Activated T-cell treated with anti-CD3 and anti-CD28 coated beads, Interleukin-2, amount 50 U/mL, for 4 hours (primary cell): ENCODE data around the gene SCAND1. TPM values are rescaled to one million over a fixed set of nuclear protein-coding genes. Genes with fewer than 3 reads are reported as not detected.
"Not testable (repeated sequence)": the region's sequence is repeated elsewhere in the genome, so short reads cannot be mapped to it uniquely, and the experiment has no call there.

ENCODE experiments used
- ATAC-seq, 2 donors: fragments of 200-7000 bp; cut with Tn5 transposase; one replicate each; pipeline ENCODE4 v1.10.0; 2021
- DNase-seq: peaks from one replicate; pipeline ENCODE4 v3.0.0-alpha.2; 2020
- H3K27me3 Mint-ChIP-seq: one replicate; pipeline ENCODE4 v1.8.0; 2021; ENCODE audit warnings: low read depth, mixed read lengths
- H3K36me3 Mint-ChIP-seq: one replicate; pipeline ENCODE4 v1.8.0; 2022; ENCODE audit warnings: mixed read lengths; ENCODE audit not compliant: insufficient read depth
- H3K4me1 Mint-ChIP-seq: one replicate; pipeline ENCODE4 v1.8.0; 2021; ENCODE audit warnings: low read depth, mixed read lengths
- H3K4me3 Mint-ChIP-seq: one replicate; pipeline ENCODE4 v1.8.0; 2021; ENCODE audit warnings: mild to moderate bottlenecking, moderate library complexity, mixed read lengths
- H3K9me3 Mint-ChIP-seq: one replicate; pipeline ENCODE4 v1.8.0; 2021; ENCODE audit warnings: mixed read lengths
- total RNA-seq, 3 donors: library from RNA; stranded (reverse); gene quantifications; one replicate each; pipeline ENCODE4 v1.2.1, GENCODE V29; 2021

SCAND1 gene
- 10 to 100 TPM; 54.5 to 59.5 (median 57.1) TPM for total RNA-seq

- Mint-ChIP-seq H3K9me3 (peaks cover 4% of the 10 kb centered on the region), H3K4me1 (peaks cover 12% of the 10 kb centered on the region), H3K27me3 (no peaks in the 10 kb centered on the region), H3K36me3 (no peaks in the 10 kb centered on the region), H3K4me3 (peak within 1 kb of the TSS; percentile 99)
- DNase-seq (peak; percentile 94), ATAC-seq (peak; percentile 91 to 92)
Measured at GRCh38 chr20:35954200-35954906, at the start of gene SCAND1. TSS of gene SCAND1 (minus strand) at chr20:35954502. CDS start at chr20:35954284, 218 bp downstream.

GRCh38 chr20:36004045-36004444 lies 49.7 kb upstream of the SCAND1 start:
- peaks cover 18% of the 10 kb centered on the region for H3K9me3 Mint-ChIP-seq
- peaks cover 12% of the 10 kb centered on the region for H3K27me3 Mint-ChIP-seq
- H3K4me1 Mint-ChIP-seq, result no peaks in the 10 kb centered on the region
- no peak overlapping the region for H3K4me3 Mint-ChIP-seq
- no peaks in the 10 kb centered on the region for H3K36me3 Mint-ChIP-seq
- ATAC-seq (no peak), DNase-seq (no peak)

GRCh38 chr20:36002855-36003254 lies 48.6 kb upstream of the SCAND1 start:
- peaks cover 12% of the 10 kb centered on the region for H3K27me3 Mint-ChIP-seq
- no peaks in the 10 kb centered on the region for H3K36me3 Mint-ChIP-seq
- no peak for DNase-seq
- peaks cover 18% of the 10 kb centered on the region for H3K9me3 Mint-ChIP-seq
- H3K4me1 Mint-ChIP-seq, result no peaks in the 10 kb centered on the region
- no peak overlapping the region for H3K4me3 Mint-ChIP-seq
- ATAC-seq, result no peak

DNA sequence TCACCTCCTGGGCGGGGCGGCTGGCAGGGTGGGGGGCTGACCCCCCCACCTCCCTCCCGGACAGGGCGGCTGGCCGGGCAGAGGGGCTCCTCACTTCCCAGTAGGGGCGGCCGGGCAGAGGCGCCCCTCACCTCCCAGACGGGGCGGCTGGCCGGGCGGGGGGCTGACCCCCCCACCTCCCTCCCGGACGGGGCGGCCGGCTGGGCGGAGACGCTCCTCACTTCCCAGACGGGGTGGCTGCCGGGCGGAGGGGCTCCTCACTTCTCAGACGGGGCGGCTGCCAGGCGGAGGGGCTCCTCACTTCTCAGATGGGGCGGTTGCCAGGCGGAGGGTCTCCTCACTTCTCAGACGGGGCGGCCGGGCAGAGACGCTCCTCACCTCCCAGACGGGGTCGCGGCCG lies 47.0 kb upstream of the SCAND1 start:
- H3K4me1 Mint-ChIP-seq, H3K4me3 Mint-ChIP-seq, DNase-seq, ATAC-seq, H3K36me3 Mint-ChIP-seq: not testable (repeated sequence)
- H3K9me3 Mint-ChIP-seq, result peaks cover 18% of the 10 kb centered on the region
- H3K27me3 Mint-ChIP-seq, result peaks cover 12% of the 10 kb centered on the region

DNA sequence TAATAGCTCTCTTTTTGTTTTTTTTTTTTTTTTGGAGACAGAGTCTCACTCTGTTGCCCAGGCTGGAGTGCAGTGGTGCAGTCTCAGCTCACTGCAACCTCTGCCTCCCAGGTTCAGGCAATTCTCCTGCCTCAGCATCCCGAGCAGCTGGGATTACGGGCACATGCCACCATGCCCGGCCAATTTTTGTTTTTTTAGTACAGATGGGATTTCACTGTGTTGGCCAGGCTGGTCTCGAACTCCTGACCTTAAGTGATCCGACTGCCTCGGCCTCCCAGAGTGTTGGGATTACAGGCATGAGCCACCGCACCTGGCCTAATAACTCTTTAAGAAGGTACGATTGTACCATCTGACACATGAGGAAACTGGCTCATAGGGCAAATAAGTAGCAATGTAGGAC lies 42.2 kb upstream of the SCAND1 start:
- H3K9me3 Mint-ChIP-seq, H3K4me1 Mint-ChIP-seq, H3K27me3 Mint-ChIP-seq, DNase-seq, ATAC-seq, H3K36me3 Mint-ChIP-seq, H3K4me3 Mint-ChIP-seq: not testable (repeated sequence)

GRCh38 chr20:35994994-35995453 lies 40.7 kb upstream of the SCAND1 start:
- H3K36me3 Mint-ChIP-seq, result no peaks in the 10 kb centered on the region
- ATAC-seq (peak; percentile 84 to 90), DNase-seq (peak; percentile 82)
- H3K4me1 Mint-ChIP-seq, result peaks cover 3% of the 10 kb centered on the region
- H3K9me3 Mint-ChIP-seq, result no peaks in the 10 kb centered on the region
- H3K4me3 Mint-ChIP-seq, result no peak overlapping the region
- H3K27me3 Mint-ChIP-seq, result no peaks in the 10 kb centered on the region

- Mint-ChIP-seq H3K4me3 (no peak overlapping the region), H3K36me3 (no peaks in the 10 kb centered on the region), H3K27me3 (peaks cover 7% of the 10 kb centered on the region), H3K9me3 (no peaks in the 10 kb centered on the region), H3K4me1 (peaks cover 3% of the 10 kb centered on the region)
- ATAC-seq (peak; percentile 71 to 85), DNase-seq (peak; percentile 18)
Measured at GRCh38 chr20:35992713-35993335, 38.5 kb upstream of the SCAND1 start.

DNA sequence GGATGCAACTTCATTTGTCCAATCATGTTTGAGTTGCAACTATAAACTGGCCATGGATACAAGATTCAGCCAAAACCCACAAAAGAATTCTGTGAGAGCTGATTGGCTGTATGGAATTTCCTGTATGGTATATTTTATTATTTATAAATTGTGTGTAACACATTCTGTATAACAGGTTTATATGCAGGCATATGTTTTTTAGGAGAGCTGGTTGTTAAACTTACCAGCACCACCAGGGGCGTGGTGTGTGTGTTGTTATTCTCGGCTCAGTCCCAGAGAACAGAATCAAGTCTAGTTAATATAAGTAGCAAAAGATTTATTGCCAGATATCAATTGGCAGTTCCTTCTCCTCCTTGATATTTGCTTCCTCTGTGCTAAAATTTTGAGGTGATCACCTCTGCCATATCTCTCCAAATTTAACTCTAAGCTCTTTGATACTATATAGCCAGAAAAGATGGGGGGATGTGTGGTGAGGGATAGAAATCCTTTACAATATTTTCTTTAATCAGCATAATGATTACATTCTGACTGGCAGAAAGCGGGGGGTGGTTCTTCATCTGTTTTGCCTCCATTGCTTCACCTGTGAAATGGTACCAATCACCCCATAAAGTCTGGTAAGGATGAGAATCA lies 37.0 kb upstream of the SCAND1 start:
- no peak for DNase-seq
- Mint-ChIP-seq H3K36me3 (no peaks in the 10 kb centered on the region), H3K4me3 (no peak overlapping the region), H3K4me1 (peaks cover 3% of the 10 kb centered on the region), H3K27me3 (peaks cover 7% of the 10 kb centered on the region), H3K9me3 (no peaks in the 10 kb centered on the region)
- ATAC-seq, result no peak

DNA sequence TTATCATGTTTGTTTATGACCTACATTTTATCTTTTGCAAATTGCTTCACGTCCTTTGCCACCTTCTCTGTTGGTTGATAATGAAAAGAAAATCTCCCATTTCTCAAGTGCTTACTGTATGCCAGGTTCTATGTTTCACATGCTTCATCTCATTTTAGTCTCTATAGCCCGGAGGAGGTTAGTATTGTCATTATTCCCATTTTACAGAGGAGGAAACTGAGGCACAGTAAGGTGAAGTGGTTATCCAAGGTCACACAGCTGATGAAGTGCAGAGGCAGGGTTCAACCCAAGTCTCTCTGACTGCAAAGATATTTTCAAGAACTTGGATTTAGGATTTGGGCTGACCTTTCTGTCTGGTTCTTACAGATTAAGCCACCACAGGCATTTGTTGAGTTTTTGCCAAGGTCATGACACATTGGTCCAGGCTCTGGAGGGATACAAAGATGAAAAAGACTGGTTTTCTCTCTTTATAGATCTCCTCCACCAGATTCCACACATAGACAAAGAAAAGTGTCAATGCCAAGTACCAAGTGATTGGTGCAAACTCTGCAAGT lies 34.7 kb upstream of the SCAND1 start:
- Mint-ChIP-seq H3K4me1 (peaks cover 5% of the 10 kb centered on the region), H3K4me3 (no peak overlapping the region)

DNA sequence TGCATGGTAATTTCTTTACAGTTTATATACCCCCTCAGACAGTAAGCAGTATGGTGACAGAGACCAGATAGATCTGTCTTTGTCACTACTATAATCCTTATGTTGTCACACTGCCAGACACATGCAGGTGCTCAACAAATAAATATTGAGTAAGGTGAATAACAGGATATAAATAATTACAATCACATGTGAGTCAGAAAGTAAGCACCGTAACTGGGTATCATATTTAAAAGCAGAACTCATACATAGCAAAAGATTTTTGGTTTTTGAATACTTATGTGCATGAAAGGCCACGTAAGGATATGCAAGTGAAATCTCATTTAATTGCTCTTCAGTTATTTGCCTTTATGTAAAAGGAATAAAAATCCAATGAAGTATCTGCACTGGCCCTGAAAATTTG lies 31.5 kb upstream of the SCAND1 start:
- H3K36me3 Mint-ChIP-seq, result no peaks in the 10 kb centered on the region
- H3K4me1 Mint-ChIP-seq, result peaks cover 1% of the 10 kb centered on the region

More for the DNA sequence above, 34.7 kb upstream of the SCAND1 start:
- peaks cover 7% of the 10 kb centered on the region for H3K27me3 Mint-ChIP-seq
- H3K9me3 Mint-ChIP-seq, result no peaks in the 10 kb centered on the region
- no peak for DNase-seq
- H3K36me3 Mint-ChIP-seq, result no peaks in the 10 kb centered on the region
- ATAC-seq, result no peak

DNA sequence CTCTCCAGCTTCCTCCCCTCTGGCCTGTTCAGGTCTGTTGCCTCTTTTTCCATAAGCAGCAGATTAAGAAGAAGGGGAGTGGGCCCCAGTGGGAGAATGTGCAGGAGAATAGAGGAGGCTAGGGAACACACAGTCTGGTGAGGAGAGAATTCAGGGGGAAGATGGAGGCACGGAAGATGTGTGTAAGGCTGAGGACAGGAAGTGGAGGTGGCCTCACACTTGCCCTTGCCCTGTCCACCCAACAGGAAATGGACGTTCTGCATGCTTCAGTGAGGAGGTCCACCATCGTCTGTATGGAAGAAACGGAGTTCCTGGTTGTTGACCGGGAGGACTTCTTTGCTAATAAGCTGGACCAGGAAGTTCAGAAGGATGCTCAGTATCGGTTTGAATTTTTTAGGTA lies 30.1 kb upstream of the SCAND1 start:
- Mint-ChIP-seq H3K9me3 (no peaks in the 10 kb centered on the region), H3K36me3 (no peaks in the 10 kb centered on the region), H3K4me1 (peaks cover 1% of the 10 kb centered on the region), H3K27me3 (peaks cover 7% of the 10 kb centered on the region), H3K4me3 (no peak overlapping the region)
- no peak for ATAC-seq
- no peak for DNase-seq

More for the DNA sequence above, 31.5 kb upstream of the SCAND1 start:
- Mint-ChIP-seq H3K27me3 (peaks cover 7% of the 10 kb centered on the region), H3K9me3 (no peaks in the 10 kb centered on the region), H3K4me3 (no peak overlapping the region)
- DNase-seq (no peak), ATAC-seq (no peak)

DNA sequence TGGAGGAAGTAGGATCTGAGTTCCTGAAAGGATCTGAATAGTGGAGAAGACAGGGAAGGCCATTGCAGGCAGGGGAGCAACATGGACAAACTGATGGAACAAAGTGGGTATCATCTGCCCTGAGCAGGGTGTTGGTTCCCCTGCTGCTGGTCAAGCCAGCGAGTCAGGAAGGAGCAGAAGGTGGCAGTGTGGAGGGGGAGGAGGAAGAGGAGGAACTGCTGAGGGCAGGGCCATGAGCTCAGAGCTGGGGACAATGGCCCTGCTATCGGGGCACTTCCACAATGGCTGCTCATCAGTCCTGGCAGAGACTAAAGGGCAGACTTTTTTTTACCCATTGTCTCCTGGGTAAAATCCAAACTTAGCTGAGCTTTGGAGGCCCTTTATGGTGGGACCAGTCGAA lies 27.7 kb upstream of the SCAND1 start:
- DNase-seq (no peak), ATAC-seq (no peak)
- no peak overlapping the region for H3K4me3 Mint-ChIP-seq

GRCh38 chr20:35979544-35979943 lies 25.2 kb upstream of the SCAND1 start:
- peaks cover 1% of the 10 kb centered on the region for H3K4me1 Mint-ChIP-seq
- ATAC-seq (no peak), DNase-seq (no peak)
- H3K9me3 Mint-ChIP-seq, result no peaks in the 10 kb centered on the region
- H3K4me3 Mint-ChIP-seq, result no peak overlapping the region
- H3K36me3 Mint-ChIP-seq, result no peaks in the 10 kb centered on the region
- no peaks in the 10 kb centered on the region for H3K27me3 Mint-ChIP-seq

More for the DNA sequence above, 27.7 kb upstream of the SCAND1 start:
- Mint-ChIP-seq H3K27me3 (no peaks in the 10 kb centered on the region), H3K36me3 (no peaks in the 10 kb centered on the region), H3K4me1 (peaks cover 1% of the 10 kb centered on the region), H3K9me3 (no peaks in the 10 kb centered on the region)

DNA sequence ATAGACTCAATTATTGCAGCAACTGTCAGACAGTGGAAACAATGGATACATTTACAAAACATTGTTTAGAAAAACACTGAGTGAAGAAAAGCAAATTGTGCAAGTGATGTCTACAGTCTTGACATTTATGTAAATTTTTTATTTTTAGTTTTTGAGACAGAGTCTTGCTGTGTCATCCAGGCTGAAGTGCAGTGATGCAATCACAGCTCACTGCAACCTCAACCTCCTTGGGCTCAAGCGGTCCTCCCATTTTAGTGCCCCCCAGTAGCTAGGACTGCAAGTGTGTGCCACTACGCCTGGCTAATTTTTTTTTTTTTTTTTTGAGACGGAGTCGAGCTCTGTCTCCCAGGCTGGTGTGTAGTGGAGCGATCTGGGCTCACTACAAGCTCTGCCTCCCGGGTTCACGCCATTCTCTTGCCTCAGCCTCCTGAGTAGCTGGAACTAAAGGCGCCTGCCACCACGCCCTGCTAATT lies 23.8 kb upstream of the SCAND1 start:
- H3K27me3 Mint-ChIP-seq, result no peaks in the 10 kb centered on the region
- no peak for ATAC-seq
- no peaks in the 10 kb centered on the region for H3K36me3 Mint-ChIP-seq
- DNase-seq, result no peak
- H3K4me1 Mint-ChIP-seq, result no peaks in the 10 kb centered on the region
- no peak overlapping the region for H3K4me3 Mint-ChIP-seq
- H3K9me3 Mint-ChIP-seq, result no peaks in the 10 kb centered on the region
